ENCODE data around the gene TVP23C.

The TVP23C gene

GRCh38 chr17:15462976-15463772, 100.1 kb downstream of the TVP23C start:
- DNase-seq, result no peak

GRCh38 chr17:15457723-15458094, 105.6 kb downstream of the TVP23C start:
- no peak for DNase-seq

- no peak for DNase-seq
Observed at GRCh38 chr17:15456972-15457722, 106.1 kb downstream of the TVP23C start.

- DNase-seq, result no peak
Observed at GRCh38 chr17:15456496-15456895, 106.8 kb downstream of the TVP23C start.

GRCh38 chr17:15454346-15454745, 108.9 kb downstream of the TVP23C start:
- no peak for DNase-seq

- no peak for DNase-seq
Observed at GRCh38 chr17:15453782-15454181, 109.5 kb downstream of the TVP23C start.

GRCh38 chr17:15453246-15453645, 110.0 kb downstream of the TVP23C start:
- DNase-seq, result no peak

GRCh38 chr17:15452746-15453145, 110.5 kb downstream of the TVP23C start:
- no peak for DNase-seq
